CD8-positive, alpha-beta memory T cell (primary cell): ENCODE results near the gene WASHC2C. TPM values are rescaled to one million over a fixed set of nuclear protein-coding genes. Genes with fewer than 3 reads are reported as not detected.
"Not testable (repeated sequence)": the region's sequence is repeated elsewhere in the genome, so short reads cannot be mapped to it uniquely, and the experiment has no call there.

ENCODE experiments used
- CTCF ChIA-PET: fragments of 350-600 bp; sonication (Branson Sonifier 250); formaldehyde crosslinking; loops from one replicate; lab custom pipeline; 2021; ENCODE audit warnings: antibody characterized with exemption; lab: Charles Lee
- POLR2A ChIA-PET: fragments of 350-600 bp; sonication (Branson Sonifier 250); formaldehyde crosslinking; loops from one replicate; lab custom pipeline; 2021; ENCODE audit warnings: antibody characterized with exemption; lab: Charles Lee
- DNase-seq, 5 donors: peaks; one replicate each; pipeline versions ENCODE4 v3.0.0 to v3.0.0-alpha.2; 2020 to 2022; ENCODE audit warnings: mixed read lengths in 1 of 5
- H3K27ac ChIP-seq: one replicate; pipeline ENCODE4 v1.7.0; 2013; ENCODE audit warnings: low read depth, mild to moderate bottlenecking, low read length, moderate library complexity
- H3K27me3 ChIP-seq: 2 replicates; pipeline ENCODE4 v1.7.0; 2013; ENCODE audit warnings: low read length, mild to moderate bottlenecking; ENCODE audit not compliant: insufficient read depth, poor library complexity, severe bottlenecking
- H3K36me3 ChIP-seq: 2 replicates; pipeline ENCODE4 v1.7.0; 2013; ENCODE audit warnings: mild to moderate bottlenecking, low read length, moderate library complexity; ENCODE audit not compliant: insufficient read depth
- H3K4me1 ChIP-seq: 2 replicates; pipeline ENCODE4 v1.7.0; 2013; ENCODE audit warnings: mild to moderate bottlenecking, low read length, moderate library complexity; ENCODE audit not compliant: insufficient read depth
- H3K4me3 ChIP-seq: 2 replicates; pipeline ENCODE4 v1.7.0; 2013; ENCODE audit warnings: mild to moderate bottlenecking, low read length
- H3K9me3 ChIP-seq: 2 replicates; pipeline ENCODE4 v1.7.0; 2013; ENCODE audit warnings: mild to moderate bottlenecking, low read length
- H3K27ac Mint-ChIP-seq, 8 donors: one replicate each; pipeline ENCODE4 v1.8.0; 2020 to 2021; ENCODE audit warnings: mixed read lengths in 8 of 8, mild to moderate bottlenecking in 6 of 8, inconsistent platforms in 3 of 8, moderate library complexity in 3 of 8
- H3K27me3 Mint-ChIP-seq, 2 donors: one replicate each; pipeline ENCODE4 v1.8.0; 2020 to 2021; ENCODE audit warnings: mixed read lengths in 2 of 2, mild to moderate bottlenecking in 1 of 2, moderate library complexity in 1 of 2
- H3K36me3 Mint-ChIP-seq, 3 donors: one replicate each; pipeline ENCODE4 v1.8.0; 2020 to 2021; ENCODE audit warnings: mixed read lengths in 3 of 3, inconsistent platforms in 1 of 3, mild to moderate bottlenecking in 1 of 3
- H3K4me1 Mint-ChIP-seq, 3 donors: one replicate each; pipeline ENCODE4 v1.8.0; 2020 to 2021; ENCODE audit warnings: mixed read lengths in 3 of 3, inconsistent platforms in 1 of 3, mild to moderate bottlenecking in 1 of 3
- H3K4me3 Mint-ChIP-seq, 7 donors: one replicate each; pipeline ENCODE4 v1.8.0; 2020 to 2021; ENCODE audit warnings: mixed read lengths in 7 of 7, mild to moderate bottlenecking in 6 of 7, moderate library complexity in 4 of 7, inconsistent platforms in 2 of 7
- H3K9me3 Mint-ChIP-seq, 5 donors: one replicate each; pipeline ENCODE4 v1.8.0; 2020 to 2022; ENCODE audit warnings: mixed read lengths in 5 of 5, mild to moderate bottlenecking in 3 of 5, moderate library complexity in 2 of 5, inconsistent platforms in 1 of 5
- polyA plus RNA-seq: library from polyadenylated mRNA; unstranded; fragments of 300-500 nt; fragmentation: Illumina TruSeq; gene quantifications from one replicate; pipeline ENCODE4 v1.2.3, GENCODE V29; 2021
- total RNA-seq, 2 experiments: library from RNA; stranded (reverse); gene quantifications; one replicate each; pipeline ENCODE4 v1.2.3, GENCODE V29; 2021

The WASHC2C gene
- total and polyA plus RNA-seq, 3 experiments from 2014 or later = 23.4 to 41.1 (median 23.6) TPM

DNA sequence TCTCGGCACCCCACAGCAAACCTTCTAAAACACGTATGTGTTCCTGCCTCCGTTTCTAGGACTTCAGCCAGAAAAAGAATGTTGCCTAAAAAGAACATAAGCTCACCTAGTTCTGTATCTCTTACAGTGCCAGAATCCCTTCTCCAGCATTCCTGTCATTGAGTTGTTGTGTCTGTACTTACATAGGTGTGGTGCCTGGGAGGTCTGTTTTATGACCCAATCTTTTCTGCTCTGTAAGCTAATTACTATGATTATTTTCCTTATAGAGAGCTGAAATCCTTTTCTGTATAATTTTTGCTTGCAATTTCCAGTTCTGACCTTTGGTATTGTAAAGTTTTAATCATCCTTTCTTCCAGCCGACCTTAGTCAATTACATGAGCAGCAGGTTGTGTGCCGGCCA, 28.0 kb downstream of the WASHC2C start:
- not testable (repeated sequence) for H3K4me3 Mint-ChIP-seq, H3K4me3 ChIP-seq

DNA sequence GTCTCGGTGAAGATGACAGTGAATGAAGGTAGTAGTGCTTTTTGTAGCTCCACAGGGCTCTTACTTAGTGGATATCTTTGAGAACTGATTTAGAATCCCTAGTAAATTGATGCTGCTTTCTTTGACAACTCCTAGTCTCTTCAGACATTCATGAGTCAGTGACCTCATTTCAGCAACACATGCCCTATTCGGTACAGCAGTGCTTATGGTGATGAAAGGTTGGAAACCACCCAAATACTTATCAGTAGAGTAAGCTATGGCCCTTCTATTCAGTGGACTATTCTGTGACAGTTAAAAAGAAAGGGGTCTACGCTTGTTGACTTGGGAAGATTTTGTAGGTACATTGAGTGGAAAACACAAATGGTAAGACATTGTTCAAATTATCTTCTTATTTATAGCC, 29.0 kb downstream of the WASHC2C start:
- H3K4me3 Mint-ChIP-seq, H3K36me3 ChIP-seq, H3K4me3 ChIP-seq, H3K9me3 ChIP-seq, H3K4me1 Mint-ChIP-seq, POLR2A ChIA-PET, H3K9me3 Mint-ChIP-seq, H3K27me3 ChIP-seq, H3K27ac ChIP-seq, H3K4me1 ChIP-seq, CTCF ChIA-PET, H3K27ac Mint-ChIP-seq, DNase-seq, H3K27me3 Mint-ChIP-seq: not testable (repeated sequence)
- H3K36me3 Mint-ChIP-seq = peaks cover 0 to 43% (median 6%) of the 10 kb centered on the region in 3 donors

More for the DNA sequence above, 28.0 kb downstream of the WASHC2C start:
- H3K27me3 ChIP-seq, H3K27ac ChIP-seq, H3K36me3 ChIP-seq, CTCF ChIA-PET, H3K27me3 Mint-ChIP-seq, H3K4me1 Mint-ChIP-seq, H3K4me1 ChIP-seq, POLR2A ChIA-PET, H3K27ac Mint-ChIP-seq, H3K9me3 Mint-ChIP-seq, DNase-seq, H3K9me3 ChIP-seq: not testable (repeated sequence)
- H3K36me3 Mint-ChIP-seq = peaks cover 0 to 43% (median 6%) of the 10 kb centered on the region in 3 donors

DNA sequence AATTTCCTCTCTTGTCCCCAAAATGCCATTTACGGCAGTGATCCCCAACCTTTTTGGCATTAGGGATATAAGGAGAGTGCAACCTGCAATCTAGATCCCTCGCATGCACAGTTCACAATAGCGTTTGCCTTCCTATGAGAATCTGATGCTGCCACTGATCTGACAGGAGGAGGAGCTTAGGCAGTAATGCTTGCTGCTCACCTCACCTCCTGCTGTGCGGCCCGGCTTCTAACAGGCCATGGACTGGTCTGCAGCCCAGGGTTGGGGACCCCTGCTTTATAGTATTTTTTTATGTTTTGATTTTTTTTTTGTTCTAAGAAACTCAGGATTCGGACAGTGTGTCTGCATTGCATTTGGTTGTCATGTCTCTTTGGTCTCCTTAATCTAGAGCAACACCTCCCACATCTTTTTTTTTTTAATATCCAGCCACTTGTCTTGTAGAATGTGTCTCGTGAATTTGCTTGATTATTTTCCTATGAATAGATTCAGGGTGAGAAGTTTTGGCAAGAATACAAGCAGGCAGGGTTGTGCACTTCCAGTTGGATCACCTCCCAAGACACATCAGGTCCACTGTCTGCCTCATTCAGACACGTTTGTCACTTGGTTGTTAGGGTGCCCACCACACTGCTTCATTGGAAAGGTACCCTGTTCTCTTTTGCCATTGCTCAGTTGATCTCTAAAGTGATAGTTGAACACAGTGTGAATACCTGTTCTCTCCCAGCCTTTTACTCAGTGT, 30.8 kb downstream of the WASHC2C start:
- H3K9me3 Mint-ChIP-seq, CTCF ChIA-PET, H3K4me3 Mint-ChIP-seq, H3K4me1 Mint-ChIP-seq, DNase-seq, H3K4me3 ChIP-seq, H3K27me3 Mint-ChIP-seq, H3K9me3 ChIP-seq, H3K4me1 ChIP-seq, H3K36me3 ChIP-seq, POLR2A ChIA-PET, H3K27me3 ChIP-seq, H3K27ac Mint-ChIP-seq, H3K27ac ChIP-seq: not testable (repeated sequence)
- H3K36me3 Mint-ChIP-seq = peaks cover 0 to 44% (median 3%) of the 10 kb centered on the region in 3 donors

DNA sequence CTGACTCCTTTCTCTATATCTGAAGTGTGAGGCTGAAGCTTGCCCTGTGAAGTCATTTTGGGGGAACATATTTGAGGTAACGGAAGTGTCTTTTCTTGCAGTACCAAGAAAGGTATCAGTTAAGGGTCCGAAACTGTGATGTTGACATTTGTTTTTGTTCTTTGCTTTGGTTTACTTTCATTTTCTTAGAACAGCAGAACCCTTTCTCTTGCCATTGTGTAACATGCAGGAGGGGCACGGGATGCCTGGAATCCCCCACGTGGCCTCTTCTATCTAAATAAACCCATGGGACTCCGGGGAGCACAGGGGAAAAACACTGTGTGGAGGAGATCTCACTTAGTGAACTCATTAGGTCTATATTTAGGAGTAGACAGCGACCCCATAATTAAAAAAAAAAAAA, 34.6 kb downstream of the WASHC2C start:
- H3K36me3 ChIP-seq, H3K27ac Mint-ChIP-seq, H3K27me3 Mint-ChIP-seq, H3K4me3 Mint-ChIP-seq, DNase-seq, H3K27ac ChIP-seq, H3K27me3 ChIP-seq, CTCF ChIA-PET, H3K9me3 ChIP-seq, H3K4me3 ChIP-seq, POLR2A ChIA-PET, H3K4me1 ChIP-seq, H3K4me1 Mint-ChIP-seq, H3K9me3 Mint-ChIP-seq: not testable (repeated sequence)
- H3K36me3 Mint-ChIP-seq = peaks cover 0 to 38% (median 0%) of the 10 kb centered on the region in 3 donors

DNA sequence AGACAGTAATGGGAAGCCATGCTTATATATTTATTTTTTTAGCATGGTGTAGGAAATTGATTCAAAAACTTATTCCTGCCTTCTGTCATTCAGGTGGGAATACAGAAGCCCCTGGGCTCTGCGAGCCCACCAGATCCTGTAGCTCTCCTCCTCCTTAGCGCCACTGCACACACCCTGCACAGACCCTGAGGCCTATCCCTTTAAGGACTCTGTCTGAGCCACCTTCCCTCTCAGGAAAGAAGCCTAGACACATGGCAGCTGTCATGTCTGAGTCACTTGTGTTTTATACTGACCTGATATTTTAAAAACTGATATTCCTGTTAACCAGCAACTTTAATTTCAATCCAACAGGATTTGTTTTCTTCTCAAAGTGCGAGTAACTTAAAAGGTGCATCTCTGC, 36.0 kb downstream of the WASHC2C start:
- POLR2A ChIA-PET, CTCF ChIA-PET, H3K27me3 ChIP-seq, H3K4me1 ChIP-seq, H3K27ac Mint-ChIP-seq, H3K9me3 Mint-ChIP-seq, H3K27me3 Mint-ChIP-seq, H3K36me3 ChIP-seq, H3K4me3 Mint-ChIP-seq, H3K4me3 ChIP-seq, H3K27ac ChIP-seq, H3K9me3 ChIP-seq, H3K4me1 Mint-ChIP-seq, DNase-seq: not testable (repeated sequence)
- H3K36me3 Mint-ChIP-seq = peaks cover 0 to 31% (median 0%) of the 10 kb centered on the region in 3 donors

DNA sequence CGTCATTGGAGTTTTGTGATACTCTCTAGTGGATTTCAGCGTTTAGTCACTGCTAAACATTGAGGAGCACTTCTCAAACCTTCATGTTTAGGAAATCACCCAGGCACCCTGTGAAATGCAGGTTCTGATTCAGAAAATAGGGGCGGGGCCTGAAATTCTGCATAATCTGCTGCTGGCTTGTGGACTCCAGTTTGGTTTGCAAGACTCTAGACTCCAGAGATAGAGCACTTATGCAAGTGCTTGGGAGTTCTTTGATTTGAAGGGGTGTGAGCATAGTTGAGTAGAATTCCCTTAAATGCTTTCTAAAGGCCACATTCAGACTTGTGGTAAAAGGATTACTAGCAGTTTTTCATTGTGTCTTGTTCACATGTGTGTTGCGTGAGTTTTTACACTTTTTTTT, 41.3 kb downstream of the WASHC2C start:
- POLR2A ChIA-PET = not testable (repeated sequence)
- H3K36me3 Mint-ChIP-seq = peaks cover 0 to 26% (median 6%) of the 10 kb centered on the region in 3 donors

DNA sequence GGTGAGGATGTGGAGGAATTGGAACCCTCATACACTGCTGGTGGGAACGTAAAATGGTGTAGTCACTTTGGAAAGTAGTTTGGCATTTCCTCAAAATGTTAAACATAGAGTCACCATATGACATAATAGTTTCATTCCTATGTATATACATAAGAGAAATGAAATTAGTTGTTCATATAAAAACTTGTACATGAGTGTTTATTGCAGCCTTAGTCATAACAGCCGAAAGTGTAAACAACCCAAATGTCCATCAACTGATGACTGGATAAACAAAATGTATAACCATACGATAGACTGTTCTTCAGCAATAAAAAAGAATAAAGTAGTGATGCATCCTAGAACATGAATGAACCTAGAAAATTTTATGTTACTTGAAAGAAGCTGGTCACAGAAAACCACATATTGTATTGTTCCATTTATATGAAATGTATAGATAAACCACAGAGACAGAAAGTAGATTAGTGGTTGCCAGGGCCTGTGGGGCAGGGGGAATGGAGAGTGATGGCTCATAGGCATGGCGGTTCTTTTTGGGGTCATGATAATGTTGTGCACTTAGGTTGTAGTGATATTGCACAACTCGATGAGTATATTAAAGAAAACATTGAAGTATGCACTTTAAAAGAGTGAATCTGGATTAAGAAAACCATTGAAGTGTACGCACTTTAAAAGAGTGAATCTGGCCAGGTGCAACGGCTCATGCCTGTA, 44.8 kb downstream of the WASHC2C start:
- H3K27ac ChIP-seq, H3K27ac Mint-ChIP-seq, H3K4me1 Mint-ChIP-seq, H3K27me3 ChIP-seq, H3K9me3 ChIP-seq, H3K4me3 ChIP-seq, POLR2A ChIA-PET, H3K27me3 Mint-ChIP-seq, H3K36me3 ChIP-seq, DNase-seq, H3K4me3 Mint-ChIP-seq, H3K9me3 Mint-ChIP-seq, CTCF ChIA-PET, H3K4me1 ChIP-seq: not testable (repeated sequence)
- H3K36me3 Mint-ChIP-seq = peaks cover 0 to 25% (median 9%) of the 10 kb centered on the region in 3 donors

More for the DNA sequence above, 41.3 kb downstream of the WASHC2C start:
- H3K27ac Mint-ChIP-seq, CTCF ChIA-PET, H3K4me3 Mint-ChIP-seq, H3K4me1 ChIP-seq, H3K4me1 Mint-ChIP-seq, H3K27me3 ChIP-seq, H3K9me3 ChIP-seq, DNase-seq, H3K9me3 Mint-ChIP-seq, H3K27ac ChIP-seq, H3K36me3 ChIP-seq, H3K27me3 Mint-ChIP-seq, H3K4me3 ChIP-seq: not testable (repeated sequence)

DNA sequence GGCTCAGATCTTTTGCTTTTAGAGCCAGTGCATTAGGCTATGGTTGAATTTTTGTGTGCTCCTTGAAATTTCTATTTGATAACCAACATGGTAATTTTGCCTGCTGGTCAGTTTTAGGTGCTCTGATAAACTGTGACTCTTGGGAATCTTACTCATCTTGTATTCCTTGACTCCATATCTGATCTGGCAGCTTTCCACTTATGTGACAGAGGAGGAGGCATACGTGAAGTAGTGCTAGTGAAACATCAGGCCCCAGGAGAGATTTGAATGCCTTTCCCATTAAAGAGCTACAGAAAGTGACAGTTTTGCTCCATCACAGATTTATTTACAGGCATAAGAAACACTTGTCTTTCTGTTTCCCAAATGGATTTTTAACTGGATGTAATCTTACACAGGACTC, 59.2 kb downstream of the WASHC2C start:
- DNase-seq, H3K4me3 Mint-ChIP-seq, CTCF ChIA-PET, H3K27me3 ChIP-seq, H3K4me3 ChIP-seq, H3K27ac ChIP-seq, H3K4me1 ChIP-seq, H3K9me3 Mint-ChIP-seq, POLR2A ChIA-PET, H3K36me3 ChIP-seq, H3K4me1 Mint-ChIP-seq, H3K9me3 ChIP-seq, H3K27me3 Mint-ChIP-seq, H3K27ac Mint-ChIP-seq: not testable (repeated sequence)
- H3K36me3 Mint-ChIP-seq = peaks cover 3 to 56% (median 14%) of the 10 kb centered on the region in 3 donors
